ENCODE measurements around the gene LMOD2. TPM values are rescaled to one million over a fixed set of nuclear protein-coding genes. Genes with fewer than 3 reads are reported as not detected.

Gene LMOD2
- not detected for total RNA-seq
- polyA plus RNA-seq (2013, experiment 1 of 2) = 0.14 TPM
- polyA plus RNA-seq (2013, experiment 2 of 2) = 4.3 TPM
- 0 to 0.10 (median 0) reads per million in 172 experiments for total RNA-seq

GRCh38 chr7:123655614-123656013 is at the start of gene LMOD2:
LMOD2 (plus strand) TSS chr7:123655866; CDS start chr7:123655964, 98 bp downstream.
- H3K9me3 ChIP-seq (ENCODE audit: control insufficient read depth in 1 of 2, insufficient read depth in 1 of 2, low read length in 2 of 2) = no peaks in the 10 kb centered on the region
- Mint-ChIP-seq H3K36me3 (ENCODE audit: low read depth) (no peaks in the 10 kb centered on the region), H3K9me3 (no peaks in the 10 kb centered on the region), H3K27me3 (peaks cover 36% of the 10 kb centered on the region), H3K4me3 (no peak within 1 kb of the TSS), H3K4me1 (ENCODE audit: low read depth) (no peaks in the 10 kb centered on the region), H3K27ac (no peak within 1 kb of the TSS)
- H3K4me3 ChIP-seq (ENCODE audit: low read length) = no peak within 1 kb of the TSS
- no peak within 1 kb of the TSS for H3K27ac ChIP-seq (ENCODE audit: low read depth in 1 of 2, low read length in 2 of 2)
- DNase-seq (no peak), ATAC-seq (ENCODE audit: poor library complexity) (no peak)
- H3K36me3 ChIP-seq (ENCODE audit: insufficient read depth, low read length) = no peaks in the 10 kb centered on the region
- H3K27me3 ChIP-seq (ENCODE audit: control insufficient read depth in 1 of 2, insufficient read depth in 2 of 2, low read length in 2 of 2) = peaks cover 0 to 6% of the 10 kb centered on the region in 2 experiments
- CTCF ChIA-PET = no interaction called here
- intact Hi-C loops (cut with DNase I, micrococcal nuclease) = no loop called here
- TF ChIP-seq CTCF (IDR thresholded peaks at IDR 0.05) = no peak
- POLR2A ChIA-PET = no interaction called here
- no peaks in the 10 kb centered on the region for H3K4me1 ChIP-seq (ENCODE audit: insufficient read depth, low read length)

- no peaks in the 10 kb centered on the region for H3K9me3 Mint-ChIP-seq
- ATAC-seq (ENCODE audit: poor library complexity) (no peak), DNase-seq (no peak)
- H3K4me1 Mint-ChIP-seq (ENCODE audit: low read depth) = no peaks in the 10 kb centered on the region
- H3K9me3 ChIP-seq (ENCODE audit: control insufficient read depth in 1 of 2, insufficient read depth in 1 of 2, low read length in 2 of 2) = peaks cover 0 to 4% of the 10 kb centered on the region in 2 experiments
- POLR2A ChIA-PET = no interaction called here
- no peak for TF ChIP-seq CTCF (IDR thresholded peaks at IDR 0.05)
- no peak overlapping the region for H3K4me3 ChIP-seq (ENCODE audit: low read length)
- H3K27ac Mint-ChIP-seq = no peak overlapping the region
- CTCF ChIA-PET = no interaction called here
- no peaks in the 10 kb centered on the region for H3K36me3 ChIP-seq (ENCODE audit: insufficient read depth, low read length)
- no peaks in the 10 kb centered on the region for H3K4me1 ChIP-seq (ENCODE audit: insufficient read depth, low read length)
- intact Hi-C loops (cut with DNase I, micrococcal nuclease) = no loop called here
- H3K4me3 Mint-ChIP-seq = no peak overlapping the region
- no peak overlapping the region for H3K27ac ChIP-seq (ENCODE audit: low read depth in 1 of 2, low read length in 2 of 2)
- H3K27me3 ChIP-seq (ENCODE audit: control insufficient read depth in 1 of 2, insufficient read depth in 2 of 2, low read length in 2 of 2) = no peaks in the 10 kb centered on the region
- no peaks in the 10 kb centered on the region for H3K36me3 Mint-ChIP-seq (ENCODE audit: low read depth)
- H3K27me3 Mint-ChIP-seq = peaks cover 15% of the 10 kb centered on the region
Measured at GRCh38 chr7:123607423-123607975, 48.2 kb upstream of the LMOD2 start.

- H3K27me3 Mint-ChIP-seq = peaks cover 31% of the 10 kb centered on the region
- no peaks in the 10 kb centered on the region for H3K9me3 Mint-ChIP-seq
- Histone ChIP-seq H3K27me3 (ENCODE audit: control insufficient read depth in 1 of 2, insufficient read depth in 2 of 2, low read length in 2 of 2) (no peaks in the 10 kb centered on the region), H3K4me3 (ENCODE audit: low read length) (no peak overlapping the region), H3K36me3 (ENCODE audit: insufficient read depth, low read length) (no peaks in the 10 kb centered on the region), H3K27ac (ENCODE audit: low read depth in 1 of 2, low read length in 2 of 2) (no peak overlapping the region), H3K4me1 (ENCODE audit: insufficient read depth, low read length) (no peaks in the 10 kb centered on the region), H3K9me3 (ENCODE audit: control insufficient read depth in 1 of 2, insufficient read depth in 1 of 2, low read length in 2 of 2) (peaks cover 0 to 4% of the 10 kb centered on the region in 2 experiments)
- no peaks in the 10 kb centered on the region for H3K36me3 Mint-ChIP-seq (ENCODE audit: low read depth)
- no peak for ATAC-seq (ENCODE audit: poor library complexity)
- H3K4me3 Mint-ChIP-seq = no peak overlapping the region
- no peaks in the 10 kb centered on the region for H3K4me1 Mint-ChIP-seq (ENCODE audit: low read depth)
- TF ChIP-seq CTCF (IDR thresholded peaks at IDR 0.05) = no peak
- POLR2A ChIA-PET = no interaction called here
- intact Hi-C loops (cut with DNase I, micrococcal nuclease) = no loop called here
- H3K27ac Mint-ChIP-seq = no peak overlapping the region
- DNase-seq = no peak
- CTCF ChIA-PET = no interaction called here
Measured at GRCh38 chr7:123608991-123609882, 46.4 kb upstream of the LMOD2 start.
